GOT3 (cell line): ENCODE measurements around the gene SYMPK.

Experiments
- DNase-seq: peaks from one replicate; lab custom pipeline; 2025; ENCODE audit warnings: mixed read lengths; lab: John Stamatoyannopoulos, UW

The SYMPK gene

DNA sequence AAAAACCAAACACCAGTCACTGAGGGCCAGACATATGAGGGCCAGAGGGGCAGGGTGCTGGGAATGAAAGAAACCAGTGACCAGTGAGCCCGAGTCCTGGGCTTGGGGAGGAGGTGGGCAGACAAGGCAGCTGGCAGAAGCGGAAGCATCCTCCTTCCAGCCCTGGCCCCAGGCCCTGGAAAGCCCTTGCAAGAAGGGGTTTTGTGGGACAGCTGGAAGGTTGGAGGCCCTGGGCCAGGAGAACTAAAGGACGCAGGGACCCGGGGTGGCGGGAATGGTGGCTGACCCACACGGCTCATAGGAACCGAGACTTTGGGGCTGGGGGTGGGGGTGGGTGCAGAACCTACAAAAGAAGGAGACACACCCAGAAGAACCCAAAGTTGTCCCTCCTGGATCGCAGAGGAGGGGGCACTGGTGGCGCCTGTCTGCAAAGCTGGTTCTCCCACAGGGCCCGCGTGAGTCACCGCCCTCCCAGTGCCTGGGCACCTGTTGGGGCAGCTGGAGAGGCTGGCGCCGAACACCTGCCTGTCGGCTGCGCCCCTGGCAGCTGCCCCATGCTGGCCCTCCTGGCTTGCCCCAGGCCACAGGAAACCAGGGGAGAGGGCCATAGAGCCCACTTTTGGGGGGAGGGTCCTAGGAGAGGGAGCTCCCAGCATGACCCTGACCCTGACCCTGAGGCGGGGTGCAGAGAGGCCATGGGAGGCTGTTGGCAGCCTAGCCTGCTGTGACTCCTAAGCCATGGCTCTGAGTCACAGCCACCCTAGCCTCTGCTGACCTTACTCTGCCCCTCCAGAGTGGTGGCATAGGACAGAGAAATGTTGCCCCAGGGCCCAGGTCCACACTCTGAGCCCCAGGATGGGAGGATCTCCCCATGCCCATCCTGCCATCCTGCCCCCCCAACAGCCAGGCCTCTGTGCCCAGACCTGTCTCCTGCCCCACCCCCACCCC, 81.5 kb downstream of the SYMPK start:
- DNase-seq: no peak

DNA sequence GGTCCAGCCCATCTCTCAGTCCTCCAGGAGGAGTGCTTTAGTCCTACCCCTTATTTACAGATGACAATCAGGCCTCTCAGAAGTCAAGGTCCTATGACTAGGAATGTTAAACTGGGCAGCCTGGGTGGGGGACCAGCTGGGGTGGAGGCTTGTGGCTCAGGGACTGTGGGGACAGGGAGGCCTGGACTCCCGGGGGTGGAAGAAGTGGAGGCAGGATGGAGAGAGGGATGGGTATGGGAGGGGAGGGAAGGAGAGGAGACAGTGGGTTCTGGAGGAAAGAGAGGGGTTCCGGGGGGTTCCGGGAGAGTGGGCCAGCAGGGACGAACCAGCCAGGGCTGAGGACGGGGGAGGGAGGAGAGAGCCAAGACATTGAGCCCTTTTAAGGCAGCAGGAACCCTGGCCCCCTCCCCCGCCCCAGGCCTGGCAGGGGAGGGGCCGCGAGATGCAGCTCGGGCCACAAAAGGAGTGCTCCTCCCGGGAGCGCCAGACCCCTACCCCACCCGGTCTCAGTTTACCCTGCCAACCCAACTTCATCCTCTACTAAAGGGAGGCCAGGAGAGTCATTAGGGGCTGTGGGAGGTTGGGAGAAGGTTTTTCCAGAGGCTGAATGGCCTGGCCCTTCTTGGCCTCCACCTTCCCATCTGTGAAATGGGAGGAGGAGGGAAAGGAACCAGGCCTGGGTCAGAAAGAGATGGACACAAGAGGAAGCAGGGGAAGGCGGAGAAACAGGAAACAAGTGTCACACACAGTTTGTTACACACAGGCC, 82.3 kb downstream of the SYMPK start:
- DNase-seq: no peak

DNA sequence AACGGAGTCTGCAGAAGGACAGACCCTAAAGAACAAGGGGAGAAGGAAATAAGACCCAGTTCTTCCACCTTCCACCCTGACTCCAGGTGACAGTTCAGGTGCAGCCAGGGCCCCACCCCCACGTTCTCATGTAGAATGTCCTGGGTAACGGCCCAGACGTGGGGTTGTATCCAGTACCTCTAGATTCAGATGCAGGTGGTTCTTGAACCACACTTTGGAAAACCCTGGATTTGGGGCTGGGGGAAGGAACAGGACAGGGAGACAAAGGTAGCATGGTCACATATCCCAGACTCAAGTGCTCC, 82.8 kb downstream of the SYMPK start:
- DNase-seq: no peak

DNA sequence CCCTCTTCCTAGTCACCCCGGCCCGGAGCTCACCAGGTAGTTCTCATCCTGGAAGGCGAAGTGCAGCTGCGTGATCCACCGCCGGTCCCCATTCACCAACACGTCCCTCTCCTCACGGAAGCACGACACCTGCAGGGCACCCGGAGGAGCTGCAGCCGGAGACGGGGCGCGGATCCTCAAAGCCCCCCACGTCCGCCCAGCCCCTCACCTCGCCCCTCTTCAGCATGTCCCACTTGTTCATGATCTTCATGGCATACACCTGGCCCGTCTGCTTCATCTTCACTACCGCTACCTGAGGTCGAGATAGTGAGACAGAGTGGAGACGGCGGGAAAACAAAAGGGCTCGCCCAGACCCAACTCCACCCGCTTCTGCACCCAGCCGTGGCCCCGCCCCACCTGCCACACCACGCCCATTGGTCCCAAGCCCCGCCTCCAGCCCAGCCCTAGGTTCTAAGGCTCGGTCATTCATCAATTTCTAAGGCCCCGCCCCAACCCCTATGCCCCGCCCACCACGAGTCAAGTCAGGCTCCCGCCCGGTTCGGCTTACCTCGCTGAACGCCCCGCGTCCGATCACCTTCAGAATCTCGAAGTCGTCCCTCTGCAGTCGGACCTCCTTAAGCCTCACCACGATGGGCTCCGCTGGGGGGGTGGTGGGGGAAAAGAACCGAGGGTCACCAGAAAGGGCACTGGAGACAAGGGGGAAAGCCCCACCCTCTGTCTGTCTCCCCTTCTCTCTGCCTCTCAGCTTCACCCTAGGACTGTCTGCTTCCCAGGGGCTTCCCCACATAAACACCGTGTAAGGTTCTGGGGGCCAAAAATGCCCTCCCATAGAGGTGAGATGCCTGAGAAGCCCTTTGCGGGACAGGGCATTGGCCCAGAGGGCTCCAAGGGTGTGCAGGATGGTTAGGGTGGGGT, 83.5 kb downstream of the SYMPK start:
- DNase-seq: no peak

DNA sequence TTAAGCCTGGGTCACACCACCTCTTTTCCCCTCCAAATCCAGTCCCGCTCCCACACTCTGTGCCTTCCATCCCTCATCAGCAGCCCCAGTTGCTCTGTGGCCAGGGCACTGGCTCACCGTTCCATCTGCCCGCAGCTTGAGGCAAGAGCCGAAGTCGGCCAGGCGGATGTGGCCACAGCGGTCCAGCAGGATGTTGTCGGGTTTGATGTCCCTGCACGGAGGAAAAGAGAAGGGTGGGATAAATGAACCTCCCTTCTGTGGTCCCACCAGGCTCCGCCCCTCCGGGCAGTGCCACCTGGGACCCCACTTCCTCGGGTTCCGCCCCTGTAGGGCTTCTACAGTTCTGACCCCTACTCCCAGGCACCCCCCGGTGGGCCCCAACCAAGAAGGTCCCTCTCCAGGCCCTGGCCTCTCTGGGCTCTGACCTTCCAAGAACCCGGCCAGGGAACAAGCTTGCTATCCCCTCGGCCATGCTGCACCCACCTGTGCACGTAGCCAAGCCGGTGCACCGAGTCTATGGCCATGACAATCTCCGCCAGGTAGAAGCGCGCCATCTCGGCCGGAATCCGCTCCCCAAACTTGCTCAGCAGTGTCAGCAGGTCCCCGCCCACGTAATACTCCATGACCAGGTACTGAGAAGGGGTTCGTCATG, 84.8 kb downstream of the SYMPK start:
- DNase-seq: no peak

DNA sequence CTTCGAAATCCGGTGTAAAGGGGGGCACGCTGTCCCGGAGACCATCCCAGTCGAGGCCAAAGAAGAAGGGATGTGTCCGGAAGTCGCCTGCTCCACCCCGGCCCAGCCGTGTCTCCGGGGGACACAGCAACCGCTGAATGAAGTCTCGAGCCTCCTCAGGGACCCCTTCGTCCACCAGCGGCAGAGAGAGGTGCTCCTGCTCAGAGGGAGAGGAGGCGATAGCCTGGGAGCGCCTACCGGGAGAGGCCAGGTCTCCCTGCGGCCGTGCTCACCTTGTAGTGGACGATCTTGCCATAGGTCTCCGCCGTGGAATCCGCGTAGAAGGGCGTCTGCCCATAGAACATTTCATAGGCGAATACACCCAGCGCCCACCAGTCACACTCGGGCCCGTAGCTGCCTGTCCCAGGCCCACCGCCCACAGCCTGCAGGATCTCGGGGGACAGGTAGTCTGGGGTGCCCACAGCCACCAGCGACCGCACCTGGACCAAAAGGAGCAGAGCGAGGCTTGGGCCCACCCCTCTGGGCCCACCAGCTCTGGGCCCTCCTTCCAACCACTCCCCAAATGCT, 85.5 kb downstream of the SYMPK start:
- no peak for DNase-seq

DNA sequence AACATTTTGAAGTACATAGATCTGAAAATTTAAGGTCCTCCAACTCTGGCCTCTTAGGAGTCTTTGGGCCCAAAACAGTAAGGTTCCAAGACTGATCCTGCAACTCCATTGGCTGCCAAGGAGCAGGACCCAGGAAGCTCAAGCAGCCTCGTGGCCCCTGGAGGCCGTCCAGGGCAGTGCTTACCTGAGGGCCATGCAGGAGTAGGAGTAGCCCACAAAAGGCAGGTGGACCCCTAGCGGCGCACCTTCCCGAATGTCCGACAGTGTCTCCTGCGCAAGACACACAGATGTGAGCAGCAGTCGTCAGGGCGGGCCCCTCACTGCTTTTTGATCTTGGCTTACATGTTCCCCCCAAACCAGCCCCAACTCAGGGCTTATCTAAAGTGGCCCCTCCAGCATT, 88.2 kb downstream of the SYMPK start:
- no peak for DNase-seq

DNA sequence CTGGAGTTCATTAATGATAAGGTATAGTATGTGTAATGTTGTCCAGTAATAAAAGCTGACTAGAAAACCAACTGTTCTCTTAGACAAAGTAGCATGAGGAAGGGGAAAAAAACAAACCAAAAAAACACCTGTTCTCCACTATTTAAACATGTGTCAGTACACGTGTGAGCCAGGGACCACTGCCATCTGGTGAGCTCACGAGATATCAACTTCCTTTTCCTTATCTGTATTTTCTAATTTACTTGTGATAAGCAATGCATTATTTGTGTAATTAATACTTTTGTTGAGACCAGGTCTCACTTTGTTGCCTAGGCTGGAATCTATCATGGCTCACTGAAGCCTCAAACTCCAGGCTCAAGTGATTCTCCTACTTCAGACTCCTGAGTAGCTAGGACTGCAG, 89.6 kb downstream of the SYMPK start:
- no peak for DNase-seq

DNA sequence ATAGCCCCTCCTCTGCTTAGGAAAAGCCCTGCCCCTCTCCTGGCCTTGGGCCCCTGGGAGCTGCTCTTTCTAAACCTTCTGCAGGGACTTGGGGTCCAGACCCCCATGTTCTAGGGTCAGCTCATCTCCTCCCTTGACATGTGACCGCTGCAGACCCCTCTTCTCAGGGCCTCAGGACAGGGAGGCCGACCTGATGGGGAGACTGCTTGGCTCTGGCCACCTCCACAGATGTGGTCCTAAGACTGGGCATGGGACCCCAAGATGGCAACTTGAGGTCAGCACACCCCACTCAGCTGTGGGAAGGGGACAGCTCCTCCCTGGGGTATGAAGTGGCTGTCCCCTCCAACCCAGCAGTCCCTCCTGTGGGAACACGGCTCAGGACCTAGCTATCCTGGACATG, 90.0 kb downstream of the SYMPK start:
- DNase-seq: no peak

DNA sequence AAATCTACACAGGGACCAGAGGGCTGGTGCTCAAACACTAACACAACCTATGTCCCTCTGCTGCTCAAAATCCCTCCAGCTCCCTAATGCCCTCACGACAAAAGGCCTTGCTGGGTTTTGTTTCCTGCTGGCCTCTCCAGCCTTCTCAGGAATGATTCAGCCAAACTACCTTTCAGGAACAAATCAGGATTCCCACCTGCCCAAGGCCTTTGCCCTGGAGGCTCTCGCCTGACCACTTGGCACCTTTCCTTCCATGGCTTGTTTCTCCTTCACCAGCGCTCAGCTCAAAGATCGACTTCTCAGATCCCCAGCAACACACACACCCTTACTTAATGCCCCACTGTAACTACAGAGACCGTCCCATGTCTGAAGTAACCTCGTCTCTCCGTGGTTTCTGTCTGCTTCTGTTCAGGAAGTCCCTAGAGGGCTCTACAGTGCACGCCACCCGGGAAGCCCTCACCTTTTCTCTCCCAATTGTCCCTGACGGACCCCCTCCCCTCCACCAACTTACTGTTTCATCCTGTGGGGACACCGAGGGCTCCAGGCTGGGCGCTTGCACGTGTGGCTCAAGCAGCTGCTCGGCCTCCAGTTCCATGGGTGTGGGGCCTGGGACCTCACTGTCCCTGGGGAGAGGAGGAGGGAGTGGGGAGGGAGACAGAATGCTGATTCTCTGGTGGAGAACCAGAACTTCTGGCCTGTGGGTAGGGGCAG, 90.7 kb downstream of the SYMPK start:
- no peak for DNase-seq

DNA sequence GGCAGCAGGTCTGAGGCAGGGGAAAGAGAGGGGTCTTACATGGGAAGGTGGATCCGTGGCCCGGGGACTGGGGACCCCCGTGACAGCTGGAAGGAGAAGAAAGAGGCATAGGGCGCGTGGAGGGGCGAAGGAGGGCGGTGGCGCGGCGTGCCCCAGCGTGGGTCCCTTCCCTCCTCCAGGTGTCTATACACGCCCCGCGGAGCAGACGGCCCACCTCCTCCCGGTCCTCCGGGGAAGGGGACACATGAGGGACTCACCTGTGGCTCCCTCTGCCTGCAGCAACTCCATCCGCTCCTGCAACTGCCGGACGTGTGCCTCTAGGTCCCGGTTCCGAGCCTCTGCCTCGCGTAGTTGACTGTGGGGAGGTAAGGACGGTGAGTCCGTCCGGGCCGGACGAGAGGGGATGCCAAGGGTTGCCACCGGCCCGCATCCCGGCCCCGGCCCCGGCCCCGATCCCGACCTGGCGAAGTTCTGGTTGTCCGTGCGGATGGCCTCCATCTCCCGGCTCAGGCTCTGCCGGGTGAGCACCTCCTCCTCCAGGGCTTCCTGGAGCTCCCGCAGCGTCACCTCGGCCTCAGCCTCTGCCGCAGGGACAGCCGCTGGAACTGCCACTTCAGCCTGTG, 91.5 kb downstream of the SYMPK start:
- no peak for DNase-seq

DNA sequence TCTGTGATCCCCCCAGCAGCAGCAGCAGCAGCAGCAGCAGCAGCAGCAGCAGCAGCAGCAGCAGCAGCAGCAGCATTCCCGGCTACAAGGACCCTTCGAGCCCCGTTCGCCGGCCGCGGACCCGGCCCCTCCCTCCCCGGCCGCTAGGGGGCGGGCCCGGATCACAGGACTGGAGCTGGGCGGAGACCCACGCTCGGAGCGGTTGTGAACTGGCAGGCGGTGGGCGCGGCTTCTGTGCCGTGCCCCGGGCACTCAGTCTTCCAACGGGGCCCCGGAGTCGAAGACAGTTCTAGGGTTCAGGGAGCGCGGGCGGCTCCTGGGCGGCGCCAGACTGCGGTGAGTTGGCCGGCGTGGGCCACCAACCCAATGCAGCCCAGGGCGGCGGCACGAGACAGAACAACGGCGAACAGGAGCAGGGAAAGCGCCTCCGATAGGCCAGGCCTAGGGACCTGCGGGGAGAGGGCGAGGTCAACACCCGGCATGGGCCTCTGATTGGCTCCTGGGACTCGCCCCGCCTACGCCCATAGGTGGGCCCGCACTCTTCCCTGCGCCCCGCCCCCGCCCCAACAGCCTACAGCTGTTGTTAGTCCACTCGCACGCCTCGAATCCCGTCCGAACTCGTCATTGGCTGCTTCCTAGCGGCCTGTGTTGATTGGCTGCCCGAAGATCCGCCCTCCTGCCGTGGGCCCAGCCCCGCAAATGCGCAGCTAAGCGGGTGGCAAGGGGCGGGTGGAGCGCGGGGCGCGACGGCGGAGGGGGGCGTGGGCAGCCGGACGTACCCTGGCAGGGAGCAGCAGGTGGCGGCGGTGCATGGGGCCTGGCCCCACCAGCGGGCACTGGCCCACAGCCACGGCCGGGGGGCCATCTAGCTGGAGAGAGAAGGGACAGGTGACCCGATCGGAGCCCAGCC, 92.5 kb downstream of the SYMPK start:
- peak; percentile 83 for DNase-seq

DNA sequence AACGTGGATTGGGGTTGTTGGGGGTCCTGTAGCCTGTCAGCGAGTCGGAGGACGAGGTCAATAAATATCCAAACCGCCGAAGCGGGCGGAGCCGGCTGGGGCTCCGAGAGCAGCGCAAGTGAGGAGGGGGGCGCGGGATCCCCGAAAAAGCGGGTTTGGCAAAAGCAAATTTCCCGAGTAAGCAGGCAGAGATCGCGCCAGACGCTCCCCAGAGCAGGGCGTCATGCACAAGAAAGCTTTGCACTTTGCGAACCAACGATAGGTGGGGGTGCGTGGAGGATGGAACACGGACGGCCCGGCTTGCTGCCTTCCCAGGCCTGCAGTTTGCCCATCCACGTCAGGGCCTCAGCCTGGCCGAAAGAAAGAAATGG, 93.1 kb downstream of the SYMPK start:
- DNase-seq: no peak

DNA sequence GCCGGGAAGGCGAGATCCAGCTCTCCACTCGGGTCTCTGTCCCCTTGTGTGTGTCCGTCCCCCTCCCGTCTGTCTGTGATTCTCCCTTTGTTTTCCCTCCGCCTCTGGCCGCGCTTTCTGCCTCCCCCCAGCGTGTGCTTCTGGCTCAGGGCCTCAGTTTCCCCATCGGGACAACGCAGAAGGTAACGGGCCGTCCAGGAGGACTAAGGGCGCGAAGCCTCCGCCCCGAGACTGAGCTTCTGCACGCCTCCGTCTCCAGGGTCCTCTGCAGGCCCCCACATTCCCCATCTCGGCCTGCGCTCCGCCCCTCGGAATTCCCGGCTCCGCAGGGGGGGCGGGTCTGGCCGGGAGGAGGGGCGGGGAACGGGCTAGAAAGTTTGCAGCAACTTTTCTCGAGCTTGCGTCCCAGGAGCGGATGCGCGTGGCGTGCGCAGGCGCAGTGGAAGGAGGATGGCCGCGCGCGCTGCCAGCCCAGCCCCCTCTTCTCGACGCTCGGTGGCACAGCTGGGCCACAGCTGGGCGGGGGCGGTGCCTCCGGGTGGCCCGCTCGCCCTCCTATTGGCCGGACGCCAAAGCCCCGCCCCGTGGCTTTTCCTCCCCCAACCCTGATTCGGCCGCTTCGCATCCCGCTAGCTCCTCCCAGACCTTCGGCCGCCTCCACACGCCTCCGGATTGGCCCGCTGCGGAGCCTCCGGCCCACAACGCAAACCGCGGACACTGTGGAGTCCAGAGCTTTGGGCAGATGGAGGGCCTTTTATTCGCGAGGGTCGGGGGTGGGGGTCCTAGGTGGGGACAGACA, 93.8 kb downstream of the SYMPK start, which contains the start of gene SIX5:
SIX5 (minus strand) TSS at position 269 of the 799 bp plus-strand sequence. CDS start 408 bp downstream, outside the sequence.
- DNase-seq: peak; percentile 95

DNA sequence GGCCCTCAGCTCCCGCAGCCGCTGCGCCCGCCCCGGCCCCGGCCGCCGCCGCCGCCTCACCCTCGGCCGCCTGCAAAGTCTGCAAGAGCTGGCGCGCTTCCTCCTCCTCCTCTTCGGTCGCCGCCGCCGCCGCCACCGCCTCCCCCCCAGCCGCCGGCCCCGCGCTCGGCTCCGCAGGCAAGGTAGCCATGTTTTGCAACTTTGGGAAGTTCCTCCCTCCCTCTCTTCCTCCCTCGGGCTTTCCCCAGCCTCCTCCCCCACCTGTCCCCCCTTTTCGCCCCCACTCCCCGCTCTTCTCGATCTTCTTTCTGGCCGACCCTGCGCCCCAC, 94.3 kb downstream of the SYMPK start:
- no peak for DNase-seq

DNA sequence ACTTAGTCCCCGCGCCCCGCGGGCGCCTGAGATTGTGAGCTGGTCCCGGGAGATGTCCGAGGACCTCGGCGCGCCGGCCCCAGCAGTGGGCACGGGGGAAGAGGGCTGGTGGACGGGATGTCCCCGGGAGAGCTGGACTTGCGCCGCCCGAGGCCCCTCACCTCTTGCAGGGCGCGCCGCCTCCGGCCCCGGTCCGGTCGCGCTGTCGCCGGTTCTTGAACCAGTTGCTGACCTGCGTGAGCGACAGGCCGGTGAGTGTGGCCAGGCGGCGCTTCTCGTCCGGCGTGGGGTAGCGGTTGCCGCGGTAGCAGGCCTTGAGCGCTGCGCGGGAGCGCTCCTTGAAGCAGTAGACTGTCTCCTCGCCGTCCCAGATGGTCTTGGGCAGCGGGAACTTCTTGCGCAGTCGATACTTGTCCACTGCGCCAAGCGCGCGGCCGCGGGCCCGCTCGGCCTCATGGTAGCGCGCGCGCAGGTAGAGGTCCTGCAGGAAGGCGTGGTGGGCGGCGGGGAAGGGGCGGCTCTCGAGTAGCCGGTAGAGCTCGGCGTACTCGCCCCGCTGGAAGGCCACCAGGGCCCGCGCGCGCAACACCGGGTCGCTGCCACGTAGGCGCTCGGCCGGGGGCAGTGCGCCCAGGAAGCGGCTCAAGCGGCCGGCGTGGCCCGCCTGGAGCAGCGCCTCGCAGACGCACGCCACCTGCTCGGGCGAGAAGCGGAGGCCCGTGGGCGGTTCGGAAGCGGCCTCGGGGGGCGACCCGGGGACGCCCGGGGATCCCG, 94.9 kb downstream of the SYMPK start:
- DNase-seq: no peak

DNA sequence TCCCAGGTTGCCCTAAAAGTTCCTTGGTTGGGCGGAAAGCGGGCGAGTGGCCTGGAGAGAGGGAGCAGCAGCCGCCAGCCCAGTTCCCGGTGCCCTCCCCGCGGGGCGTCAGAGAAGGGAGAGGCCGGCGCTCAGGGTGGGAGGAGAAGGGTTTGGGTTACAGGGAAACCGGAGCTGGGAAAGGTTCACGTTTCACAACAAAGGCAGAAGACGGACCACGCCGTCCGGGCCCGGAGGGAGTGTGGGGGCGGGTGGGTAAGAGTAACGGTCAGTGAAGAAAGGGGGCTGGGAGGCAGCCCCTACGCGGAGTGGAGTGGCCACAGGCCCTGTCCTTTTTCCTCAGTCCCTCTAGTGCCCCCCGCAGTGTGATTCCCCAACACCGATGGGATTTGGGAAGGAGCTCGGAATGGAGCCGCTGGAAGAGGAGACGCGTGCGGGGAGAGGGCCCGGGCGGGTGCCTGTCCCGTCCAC, 95.5 kb downstream of the SYMPK start:
- DNase-seq: peak; percentile 28
